SU-DHL-6 (cell line): ENCODE results near the gene ABI1.

Experiments
- H2AFZ ChIP-seq: fragments of 200-600 bp; sonication (generic); 2 replicates; pipeline ENCODE4 v1.6.1; 2014; ENCODE audit warnings: low read depth, mild to moderate bottlenecking, moderate library complexity, mixed read lengths, antibody characterized with exemption, low read length; ENCODE audit not compliant: severe bottlenecking
- H3F3A ChIP-seq: fragments of 200-600 bp; shearing (Covaris generic); 2 replicates; pipeline ENCODE4 v1.6.0; 2016; ENCODE audit warnings: antibody characterized with exemption, mild to moderate bottlenecking; ENCODE audit not compliant: insufficient read depth
- H3K27ac ChIP-seq: fragments of 200-600 bp; sonication (generic); 2 replicates; pipeline ENCODE4 v1.5.1; 2016; ENCODE audit warnings: low read depth, mild to moderate bottlenecking, low read length, moderate library complexity, mixed read lengths
- H3K27me3 ChIP-seq: fragments of 200-600 bp; sonication (generic), shearing (Covaris generic); 2 replicates; pipeline ENCODE4 v1.6.0; 2014; ENCODE audit warnings: mild to moderate bottlenecking, low read length
- H3K36me3 ChIP-seq: fragments of 200-600 bp; sonication (generic); 2 replicates; pipeline ENCODE4 v1.6.1; 2014; ENCODE audit warnings: mild to moderate bottlenecking, low read length, mixed read lengths
- H3K4me2 ChIP-seq: fragments of 300-600, 200-600 bp; shearing (Covaris generic), sonication (generic); 2 replicates; pipeline ENCODE4 v1.6.0; 2014; ENCODE audit warnings: low read length, low read depth, mild to moderate bottlenecking; ENCODE audit not compliant: poor library complexity, severe bottlenecking
- H3K4me3 ChIP-seq: fragments of 200-600 bp; sonication (generic); 2 replicates; pipeline ENCODE4 v1.5.1; 2014; ENCODE audit warnings: antibody characterized with exemption, low read length, mild to moderate bottlenecking, mixed read lengths; ENCODE audit not compliant: insufficient read depth, poor library complexity, severe bottlenecking
- H3K79me2 ChIP-seq: fragments of 200-600 bp; sonication (generic); 2 replicates; pipeline ENCODE4 v1.6.1; 2014; ENCODE audit warnings: mild to moderate bottlenecking, low read length, moderate library complexity; ENCODE audit not compliant: insufficient read depth
- H3K9ac ChIP-seq: fragments of 200-600 bp; sonication (generic); 2 replicates; pipeline ENCODE4 v1.7.0; 2014; ENCODE audit warnings: mild to moderate bottlenecking, low read length
- H3K9me2 ChIP-seq: fragments of 200-600 bp; sonication (generic); replicated peaks from 2 replicates; pipeline ENCODE4 v1.6.1; 2014; ENCODE audit warnings: low read length; ENCODE audit not compliant: insufficient read depth
- H3K9me3 ChIP-seq: fragments of 200-600 bp; sonication (generic); 2 replicates; pipeline ENCODE4 v1.6.1; 2014; ENCODE audit warnings: low read length, mixed read lengths; ENCODE audit not compliant: insufficient read depth
- H4K20me1 ChIP-seq: fragments of 200-600 bp; sonication (generic); 2 replicates; pipeline ENCODE4 v1.6.1; 2014; ENCODE audit warnings: low read depth, mild to moderate bottlenecking, antibody characterized with exemption, low read length, moderate library complexity, mixed read lengths
- CTCF ChIP-seq: fragments of 200-600 bp; sonication (generic); IDR thresholded peaks from one replicate; pipeline ENCODE4 v1.5.1; 2017; ENCODE audit warnings: antibody characterized with exemption, mild to moderate bottlenecking, low read length, moderate library complexity; ENCODE audit not compliant: insufficient read depth, poor library complexity, severe bottlenecking
- EZH2phosphoT487 ChIP-seq: fragments of 200-600 bp; sonication (generic), shearing (Covaris generic); conservative IDR thresholded peaks from 2 replicates; pipeline ENCODE4 v1.6.1; 2018; ENCODE audit warnings: mild to moderate bottlenecking, antibody characterized with exemption, low read length, moderate library complexity, mixed read lengths

Gene ABI1

GRCh38 chr10:26881600-26882331 is 21.0 kb upstream of the ABI1 start:
- Histone ChIP-seq H3K9me3 (no peaks in the 10 kb centered on the region), H2AFZ (no peak overlapping the region), H3K27ac (no peak overlapping the region), H3K9me2 (no peaks in the 10 kb centered on the region), H3K79me2 (no peaks in the 10 kb centered on the region), H4K20me1 (no peaks in the 10 kb centered on the region), H3K27me3 (no peaks in the 10 kb centered on the region), H3F3A (no peaks in the 10 kb centered on the region; the same call in 1 of the 2 replicates), H3K36me3 (no peaks in the 10 kb centered on the region), H3K4me2 (no peak overlapping the region), H3K4me3 (no peak overlapping the region), H3K9ac (no peak overlapping the region)
- TF ChIP-seq EZH2phosphoT487 (no peak), CTCF (peak; percentile 54)

- Histone ChIP-seq H3K9me2 (no peaks in the 10 kb centered on the region), H3K27ac (no peak overlapping the region), H3K27me3 (no peaks in the 10 kb centered on the region), H3K4me2 (no peak overlapping the region), H3K36me3 (no peaks in the 10 kb centered on the region), H3K4me3 (no peak overlapping the region), H4K20me1 (no peaks in the 10 kb centered on the region), H2AFZ (peak overlapping the region; percentile 76), H3K9me3 (no peaks in the 10 kb centered on the region), H3K9ac (no peak overlapping the region), H3K79me2 (no peaks in the 10 kb centered on the region), H3F3A (no peaks in the 10 kb centered on the region; the same call in 1 of the 2 replicates)
- TF ChIP-seq CTCF: no peak
- TF ChIP-seq EZH2phosphoT487: no peak
Observed at GRCh38 chr10:26879744-26880143, 19.0 kb upstream of the ABI1 start.

GRCh38 chr10:26870766-26871165 is 10.0 kb upstream of the ABI1 start:
- Histone ChIP-seq H3K36me3 (no peaks in the 10 kb centered on the region), H3K4me3 (no peak overlapping the region), H3K4me2 (no peak overlapping the region), H3K9ac (no peak overlapping the region), H3F3A (no peaks in the 10 kb centered on the region), H3K9me2 (no peaks in the 10 kb centered on the region), H3K27ac (no peak overlapping the region), H4K20me1 (no peaks in the 10 kb centered on the region), H3K79me2 (no peaks in the 10 kb centered on the region), H3K27me3 (no peaks in the 10 kb centered on the region), H3K9me3 (no peaks in the 10 kb centered on the region), H2AFZ (no peak overlapping the region)
- no peak for TF ChIP-seq EZH2phosphoT487
- no peak for TF ChIP-seq CTCF
